Liver (tissue), 9 donors: ENCODE data around the gene NSMF. TPM values are rescaled to one million over a fixed set of nuclear protein-coding genes. Genes with fewer than 3 reads are reported as not detected.
A peak's percentile ranks its signal among the peaks of the same experiment; 100 is the strongest.

Experiments used
- DNase-seq: peaks from one replicate; pipeline ENCODE4 v3.0.0-alpha.2; 2017; ENCODE audit warnings: low spot score
- H3K27ac ChIP-seq, 2 donors: one replicate each; pipeline ENCODE4 v1.7.0; 2013; ENCODE audit warnings: inconsistent platforms in 2 of 2, low read length in 2 of 2, control low read depth in 1 of 2, low read depth in 1 of 2, mild to moderate bottlenecking in 1 of 2
- H3K27me3 ChIP-seq, 4 donors: one replicate each; pipeline versions ENCODE4 v1.6.1 to v1.7.0; 2013; ENCODE audit warnings: low read length in 3 of 4, inconsistent platforms in 1 of 4, mild to moderate bottlenecking in 1 of 4, moderate library complexity in 1 of 4; ENCODE audit not compliant: control insufficient read depth in 4 of 4, insufficient read depth in 4 of 4
- H3K36me3 ChIP-seq, 4 donors: one replicate each; pipeline versions ENCODE4 v1.6.1 to v1.7.0; 2013; ENCODE audit warnings: low read length in 3 of 4, mild to moderate bottlenecking in 3 of 4, low read depth in 1 of 4, moderate library complexity in 1 of 4; ENCODE audit not compliant: control insufficient read depth in 4 of 4, insufficient read depth in 3 of 4
- H3K4me1 ChIP-seq, 4 donors: one replicate each; pipeline versions ENCODE4 v1.6.1 to v1.7.0; 2013; ENCODE audit warnings: low read length in 3 of 4, mild to moderate bottlenecking in 3 of 4, moderate library complexity in 1 of 4; ENCODE audit not compliant: control insufficient read depth in 4 of 4, insufficient read depth in 4 of 4
- H3K4me3 ChIP-seq, 3 donors: one replicate each; pipeline versions ENCODE4 v1.6.1 to v1.7.0; 2013; ENCODE audit warnings: low read length in 3 of 3, control low read depth in 1 of 3, low read depth in 1 of 3, mild to moderate bottlenecking in 1 of 3
- H3K9ac ChIP-seq, 2 donors: one replicate each; pipeline ENCODE4 v1.7.0; 2013; ENCODE audit warnings: low read length in 2 of 2, mild to moderate bottlenecking in 2 of 2, moderate library complexity in 2 of 2, control low read depth in 1 of 2, low read depth in 1 of 2
- H3K9me3 ChIP-seq, 4 donors: one replicate each; pipeline versions ENCODE4 v1.6.1 to v1.7.0; 2013; ENCODE audit warnings: low read length in 3 of 4; ENCODE audit not compliant: control insufficient read depth in 4 of 4
- EGR1 ChIP-seq, 2 donors: IDR thresholded peaks; 2 replicates each; pipeline ENCODE4 v1.6.1; 2016 to 2018; ENCODE audit warnings: antibody characterized with exemption in 2 of 2, low read depth in 2 of 2
- FOXA1 ChIP-seq: IDR thresholded peaks from 2 replicates; pipeline ENCODE4 v1.6.1; 2016; ENCODE audit warnings: antibody characterized with exemption
- FOXA2 ChIP-seq: IDR thresholded peaks from 2 replicates; pipeline ENCODE4 v1.6.1; 2016; ENCODE audit warnings: antibody characterized with exemption
- GABPA ChIP-seq, 2 donors: IDR thresholded peaks in 1 of 2; conservative IDR thresholded peaks in 1 of 2; 2 replicates each; pipeline ENCODE4 v1.6.1; 2016; ENCODE audit warnings: antibody characterized with exemption in 2 of 2, mild to moderate bottlenecking in 1 of 2, moderate library complexity in 1 of 2
- HNF4A ChIP-seq, 2 donors: conservative IDR thresholded peaks; 2 replicates each; pipeline ENCODE4 v1.6.1; 2016; ENCODE audit warnings: antibody characterized with exemption in 2 of 2, mild to moderate bottlenecking in 2 of 2
- HNF4G ChIP-seq: IDR thresholded peaks from 2 replicates; pipeline ENCODE4 v1.6.1; 2016; ENCODE audit warnings: antibody characterized with exemption
- JUND ChIP-seq, 2 donors: IDR thresholded peaks; 2 replicates each; pipeline ENCODE4 v1.6.1; 2016; ENCODE audit warnings: antibody characterized with exemption in 2 of 2
- NR2F2 ChIP-seq: IDR thresholded peaks from 2 replicates; pipeline ENCODE4 v1.6.1; 2016; ENCODE audit warnings: antibody characterized with exemption
- RAD21 ChIP-seq, 2 donors: IDR thresholded peaks; 2 replicates each; pipeline ENCODE4 v1.6.1; 2016; ENCODE audit warnings: antibody characterized with exemption in 2 of 2, mild to moderate bottlenecking in 2 of 2
- REST ChIP-seq: IDR thresholded peaks from 2 replicates; pipeline ENCODE4 v1.6.1; 2016; ENCODE audit warnings: antibody characterized with exemption, mild to moderate bottlenecking
- RXRA ChIP-seq, 2 donors: IDR thresholded peaks; 2 replicates each; pipeline ENCODE4 v1.6.1; 2017 to 2018; ENCODE audit warnings: antibody characterized with exemption in 2 of 2, mild to moderate bottlenecking in 1 of 2
- SP1 ChIP-seq: IDR thresholded peaks from 2 replicates; pipeline ENCODE4 v1.6.1; 2018; ENCODE audit warnings: antibody characterized with exemption, mild to moderate bottlenecking
- TAF1 ChIP-seq: conservative IDR thresholded peaks from 2 replicates; pipeline ENCODE4 v1.6.1; 2016; ENCODE audit warnings: antibody characterized with exemption, mild to moderate bottlenecking
- YY1 ChIP-seq: IDR thresholded peaks from 2 replicates; pipeline ENCODE4 v1.6.1; 2016; ENCODE audit warnings: antibody characterized with exemption, mild to moderate bottlenecking
- WGBS: extraction: QIAGEN DNeasy Blood & Tissue Kit; methylation state at CpG from one replicate; pipeline ENCODE4 v1.1.7; 2013; 5-methylcytosine and 5-hydroxymethylcytosine counted together
- polyA plus RNA-seq, 2 donors: library from polyadenylated mRNA; stranded (reverse) in 1 of 2; unstranded in 1 of 2; fragments of 200-250 nt in 1 of 2; fragments of >200 nt in 1 of 2; fragmentation: Nextera tagmentation in 1 of 2; extraction: Ambion mirVana in 1 of 2; gene quantifications; one replicate each; pipeline versions ENCODE4 v1.2.1 to v1.2.3, GENCODE V29; 2013 to 2015
- total RNA-seq, 2 donors: library from RNA; depleted of rRNA; stranded (reverse); fragments of >200 nt; gene quantifications; one replicate each; pipeline ENCODE4 v1.2.3, GENCODE V29; 2014
- TF ChIP-seq, protein P1 (sequence below): IDR thresholded peaks from 2 replicates; pipeline ENCODE4 v1.6.1; 2016; ENCODE audit warnings: antibody characterized with exemption
- TF ChIP-seq, protein P2 (sequence below): fragments of 150-350 bp; IDR thresholded peaks from 2 replicates; pipeline ENCODE4 v1.5.1; 2017; ENCODE audit warnings: improper control_type of control experiment, low read depth, low read length; ENCODE audit not compliant: missing input control
- TF ChIP-seq, protein P3 (sequence below): IDR thresholded peaks from 2 replicates; pipeline ENCODE4 v1.6.1; 2016; ENCODE audit warnings: antibody characterized with exemption
- donor health status: healthy.
- donor health status: healthy.
- donor health status: healthy.
- donor health status: healthy.
- donor health status: healthy.

Gene NSMF
- total and polyA plus RNA-seq, 4 donors: 1.7 to 13.5 (median 8.7) TPM

- no peak overlapping the region for H3K9ac ChIP-seq
- peaks cover 0 to 4% (median 2%) of the 10 kb centered on the region in 4 donors for H3K36me3 ChIP-seq
- no peaks in the 10 kb centered on the region for H3K27me3 ChIP-seq
- no peak for TF ChIP-seq JUND (IDR thresholded peaks at IDR 0.05)
- TF ChIP-seq RXRA (IDR thresholded peaks at IDR 0.05): no peak
- TF ChIP-seq TAF1: no peak
- TF ChIP-seq GABPA (IDR thresholded peaks at IDR 0.05 in 1 of 2, conservative IDR thresholded peaks at IDR 0.05 in 1 of 2): no peak
- no peak for TF ChIP-seq HNF4A (conservative IDR thresholded peaks at IDR 0.05)
- no peak for TF ChIP-seq FOXA1
- TF ChIP-seq, protein P1, sequence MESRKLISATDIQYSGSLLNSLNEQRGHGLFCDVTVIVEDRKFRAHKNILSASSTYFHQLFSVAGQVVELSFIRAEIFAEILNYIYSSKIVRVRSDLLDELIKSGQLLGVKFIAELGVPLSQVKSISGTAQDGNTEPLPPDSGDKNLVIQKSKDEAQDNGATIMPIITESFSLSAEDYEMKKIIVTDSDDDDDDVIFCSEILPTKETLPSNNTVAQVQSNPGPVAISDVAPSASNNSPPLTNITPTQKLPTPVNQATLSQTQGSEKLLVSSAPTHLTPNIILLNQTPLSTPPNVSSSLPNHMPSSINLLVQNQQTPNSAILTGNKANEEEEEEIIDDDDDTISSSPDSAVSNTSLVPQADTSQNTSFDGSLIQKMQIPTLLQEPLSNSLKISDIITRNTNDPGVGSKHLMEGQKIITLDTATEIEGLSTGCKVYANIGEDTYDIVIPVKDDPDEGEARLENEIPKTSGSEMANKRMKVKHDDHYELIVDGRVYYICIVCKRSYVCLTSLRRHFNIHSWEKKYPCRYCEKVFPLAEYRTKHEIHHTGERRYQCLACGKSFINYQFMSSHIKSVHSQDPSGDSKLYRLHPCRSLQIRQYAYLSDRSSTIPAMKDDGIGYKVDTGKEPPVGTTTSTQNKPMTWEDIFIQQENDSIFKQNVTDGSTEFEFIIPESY: no peak
- no peak for TF ChIP-seq SP1
- TF ChIP-seq, protein P2, sequence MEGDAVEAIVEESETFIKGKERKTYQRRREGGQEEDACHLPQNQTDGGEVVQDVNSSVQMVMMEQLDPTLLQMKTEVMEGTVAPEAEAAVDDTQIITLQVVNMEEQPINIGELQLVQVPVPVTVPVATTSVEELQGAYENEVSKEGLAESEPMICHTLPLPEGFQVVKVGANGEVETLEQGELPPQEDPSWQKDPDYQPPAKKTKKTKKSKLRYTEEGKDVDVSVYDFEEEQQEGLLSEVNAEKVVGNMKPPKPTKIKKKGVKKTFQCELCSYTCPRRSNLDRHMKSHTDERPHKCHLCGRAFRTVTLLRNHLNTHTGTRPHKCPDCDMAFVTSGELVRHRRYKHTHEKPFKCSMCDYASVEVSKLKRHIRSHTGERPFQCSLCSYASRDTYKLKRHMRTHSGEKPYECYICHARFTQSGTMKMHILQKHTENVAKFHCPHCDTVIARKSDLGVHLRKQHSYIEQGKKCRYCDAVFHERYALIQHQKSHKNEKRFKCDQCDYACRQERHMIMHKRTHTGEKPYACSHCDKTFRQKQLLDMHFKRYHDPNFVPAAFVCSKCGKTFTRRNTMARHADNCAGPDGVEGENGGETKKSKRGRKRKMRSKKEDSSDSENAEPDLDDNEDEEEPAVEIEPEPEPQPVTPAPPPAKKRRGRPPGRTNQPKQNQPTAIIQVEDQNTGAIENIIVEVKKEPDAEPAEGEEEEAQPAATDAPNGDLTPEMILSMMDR: no peak
- no peak for TF ChIP-seq NR2F2
- no peak for TF ChIP-seq HNF4G
- TF ChIP-seq YY1: no peak
- TF ChIP-seq, protein P3, sequence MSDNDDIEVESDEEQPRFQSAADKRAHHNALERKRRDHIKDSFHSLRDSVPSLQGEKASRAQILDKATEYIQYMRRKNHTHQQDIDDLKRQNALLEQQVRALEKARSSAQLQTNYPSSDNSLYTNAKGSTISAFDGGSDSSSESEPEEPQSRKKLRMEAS: no peak
- TF ChIP-seq FOXA2: no peak
- TF ChIP-seq EGR1 (IDR thresholded peaks at IDR 0.05; ENCODE audit: low read depth in 2 of 2): no peak
- no peak for TF ChIP-seq REST
- H3K4me1 ChIP-seq: peaks cover 4 to 14% (median 12%) of the 10 kb centered on the region in 4 donors
- 54% methylated on average over 19 of the region's 19 CpGs for WGBS
- no peaks in the 10 kb centered on the region for H3K9me3 ChIP-seq
- H3K27ac ChIP-seq: no peak overlapping the region
- no peak for DNase-seq
- H3K4me3 ChIP-seq: no peak overlapping the region
These were observed 13.2 kb downstream of the NSMF start for GRCh38 chr9:137445930-137446431.

- no peak overlapping the region for H3K9ac ChIP-seq
- no peaks in the 10 kb centered on the region for H3K9me3 ChIP-seq
- no peak overlapping the region for H3K27ac ChIP-seq
- H3K36me3 ChIP-seq: peaks cover 0 to 4% (median 2%) of the 10 kb centered on the region in 4 donors
- DNase-seq: peak; percentile 85
- H3K27me3 ChIP-seq: no peaks in the 10 kb centered on the region
- TF ChIP-seq FOXA2: no peak
- TF ChIP-seq RAD21 (IDR thresholded peaks at IDR 0.05): peak; percentile 81 to 87
- TF ChIP-seq, protein P2: peak; percentile 82
- TF ChIP-seq JUND (IDR thresholded peaks at IDR 0.05): peak; percentile 36 to 48
- TF ChIP-seq EGR1 (IDR thresholded peaks at IDR 0.05; ENCODE audit: low read depth in 2 of 2): no peak
- TF ChIP-seq NR2F2: peak; percentile 10
- no peak for TF ChIP-seq YY1
- H3K4me3 ChIP-seq: no peak overlapping the region
- WGBS: 11% methylated on average over 14 of the region's 14 CpGs
- H3K4me1 ChIP-seq: peaks cover 4 to 14% (median 12%) of the 10 kb centered on the region in 4 donors
These were observed 13.8 kb downstream of the NSMF start for GRCh38 chr9:137445275-137445807.
